ENCODE results near the gene VPS16.

The VPS16 gene

GRCh38 chr20:2902291-2902690 lies 61.7 kb downstream of the VPS16 start:
- no peak for TF ChIP-seq CTCF (IDR thresholded peaks at IDR 0.05)
- TF ChIP-seq ZFX (IDR thresholded peaks at IDR 0.05; ENCODE audit: borderline replicate concordance), result no peak
- H3K27ac ChIP-seq, result no peak overlapping the region

- TF ChIP-seq ZFX (IDR thresholded peaks at IDR 0.05; ENCODE audit: borderline replicate concordance) (no peak), CTCF (IDR thresholded peaks at IDR 0.05) (no peak)
- no peak overlapping the region for H3K27ac ChIP-seq
Observed at GRCh38 chr20:2902818-2903217, 62.3 kb downstream of the VPS16 start.

GRCh38 chr20:2903686-2904085 lies 63.1 kb downstream of the VPS16 start:
- TF ChIP-seq CTCF (IDR thresholded peaks at IDR 0.05) (no peak), ZFX (IDR thresholded peaks at IDR 0.05; ENCODE audit: borderline replicate concordance) (no peak)
- no peak overlapping the region for H3K27ac ChIP-seq

GRCh38 chr20:2907519-2907918 lies 67.0 kb downstream of the VPS16 start:
- TF ChIP-seq ZFX (IDR thresholded peaks at IDR 0.05; ENCODE audit: borderline replicate concordance) (no peak), CTCF (IDR thresholded peaks at IDR 0.05) (no peak)
- no peak overlapping the region for H3K27ac ChIP-seq

GRCh38 chr20:2909953-2910352 lies 69.4 kb downstream of the VPS16 start:
- H3K27ac ChIP-seq, result no peak overlapping the region
- TF ChIP-seq ZFX (IDR thresholded peaks at IDR 0.05; ENCODE audit: borderline replicate concordance) (no peak), CTCF (IDR thresholded peaks at IDR 0.05) (no peak)

- TF ChIP-seq ZFX (IDR thresholded peaks at IDR 0.05; ENCODE audit: borderline replicate concordance), result no peak
- TF ChIP-seq CTCF (IDR thresholded peaks at IDR 0.05), result no peak
- H3K27ac ChIP-seq, result no peak overlapping the region
Observed at GRCh38 chr20:2911200-2911599, 70.7 kb downstream of the VPS16 start.

- TF ChIP-seq CTCF (IDR thresholded peaks at IDR 0.05) (peak; percentile 36; the same call in 1 of the 2 replicates), ZFX (IDR thresholded peaks at IDR 0.05; ENCODE audit: borderline replicate concordance) (no peak)
- no peak overlapping the region for H3K27ac ChIP-seq
Observed at GRCh38 chr20:2914160-2914559, 73.6 kb downstream of the VPS16 start.
